Activated naive CD8-positive, alpha-beta T cell treated with anti-CD3 and anti-CD28 coated beads, Interleukin-2, amount 10 ng/mL, durations not matched to agents 7 days and 5 days (primary cell): ENCODE results near the gene STOML2. TPM values are rescaled to one million over a fixed set of nuclear protein-coding genes. Genes with fewer than 3 reads are reported as not detected.
A peak's percentile ranks its signal among the peaks of the same experiment; 100 is the strongest.

Source experiments
- ATAC-seq: fragments of 150-1000 bp; cut with Tn5 transposase; one replicate; pipeline ENCODE4 v1.10.0; 2021; ENCODE audit warnings: low read depth, moderate library complexity
- POLR2A ChIA-PET: fragments of 350-600 bp; sonication (Branson Sonifier 250); formaldehyde crosslinking; loops from one replicate; lab custom pipeline; 2021; ENCODE audit warnings: antibody characterized with exemption; lab: Charles Lee
- DNase-seq: peaks from one replicate; pipeline ENCODE4 v3.0.0; 2021
- H3K27ac Mint-ChIP-seq: one replicate; pipeline ENCODE4 v1.8.0; 2022; ENCODE audit warnings: mild to moderate bottlenecking, mixed read lengths
- H3K27me3 Mint-ChIP-seq: one replicate; pipeline ENCODE4 v1.8.0; 2022; ENCODE audit warnings: mild to moderate bottlenecking, moderate library complexity, mixed read lengths
- H3K36me3 Mint-ChIP-seq: one replicate; pipeline ENCODE4 v1.8.0; 2021; ENCODE audit warnings: mild to moderate bottlenecking, mixed read lengths
- H3K4me1 Mint-ChIP-seq: one replicate; pipeline ENCODE4 v1.8.0; 2021; ENCODE audit warnings: mixed read lengths
- H3K4me3 Mint-ChIP-seq: one replicate; pipeline ENCODE4 v1.8.0; 2022; ENCODE audit warnings: mild to moderate bottlenecking, moderate library complexity, mixed read lengths
- H3K9me3 Mint-ChIP-seq: one replicate; pipeline ENCODE4 v1.8.0; 2021; ENCODE audit warnings: mixed read lengths
- total RNA-seq, 2 experiments: library from RNA; stranded (reverse); gene quantifications; one replicate each; pipeline ENCODE4 v1.2.3, GENCODE V29; 2021

The STOML2 gene
- total RNA-seq, 2 experiments from 2014 or later: 90.3 to 91.9 TPM

DNA sequence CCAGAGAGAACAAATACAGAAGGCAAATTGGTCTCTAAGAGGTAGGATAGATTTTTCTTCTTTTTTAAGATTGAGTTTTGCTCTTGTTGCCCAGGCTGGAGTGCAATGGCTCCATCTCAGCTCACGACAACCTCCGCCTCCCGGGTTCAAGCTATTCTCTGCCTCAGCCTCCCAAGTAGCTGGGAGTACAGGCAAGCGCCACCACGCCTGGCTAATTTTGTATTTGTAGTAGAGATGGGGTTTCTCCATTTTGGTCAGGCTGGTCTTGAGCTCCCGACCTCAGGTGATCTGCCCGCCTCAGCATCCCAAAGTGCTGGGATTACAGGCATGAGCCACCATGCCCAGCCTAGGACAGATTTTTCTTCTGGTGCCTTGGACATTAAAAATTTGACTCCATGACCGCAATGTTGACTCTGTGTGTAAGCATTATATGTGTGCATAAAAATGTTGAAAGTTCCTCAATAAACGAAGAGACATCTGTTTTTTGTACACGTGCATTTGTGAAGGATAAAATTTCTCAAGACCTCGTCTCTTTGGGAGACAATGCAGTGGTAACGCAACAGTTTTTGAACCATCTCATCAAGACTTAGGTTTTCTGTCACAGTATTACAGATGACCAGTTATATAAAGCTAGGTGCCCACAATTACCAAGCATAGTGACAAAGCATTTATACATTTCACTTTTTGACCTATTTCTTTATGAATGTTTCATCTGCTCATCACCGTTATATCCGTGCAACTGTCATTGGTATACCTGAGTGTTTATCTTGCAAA is 47.9 kb downstream of the STOML2 start:
- Mint-ChIP-seq H3K36me3 (peaks cover 37% of the 10 kb centered on the region), H3K27me3 (no peaks in the 10 kb centered on the region), H3K27ac (no peak overlapping the region), H3K4me3 (no peak overlapping the region), H3K4me1 (peaks cover 4% of the 10 kb centered on the region), H3K9me3 (no peaks in the 10 kb centered on the region)
- no peak for DNase-seq
- POLR2A ChIA-PET: no interaction called here
- no peak for ATAC-seq

DNA sequence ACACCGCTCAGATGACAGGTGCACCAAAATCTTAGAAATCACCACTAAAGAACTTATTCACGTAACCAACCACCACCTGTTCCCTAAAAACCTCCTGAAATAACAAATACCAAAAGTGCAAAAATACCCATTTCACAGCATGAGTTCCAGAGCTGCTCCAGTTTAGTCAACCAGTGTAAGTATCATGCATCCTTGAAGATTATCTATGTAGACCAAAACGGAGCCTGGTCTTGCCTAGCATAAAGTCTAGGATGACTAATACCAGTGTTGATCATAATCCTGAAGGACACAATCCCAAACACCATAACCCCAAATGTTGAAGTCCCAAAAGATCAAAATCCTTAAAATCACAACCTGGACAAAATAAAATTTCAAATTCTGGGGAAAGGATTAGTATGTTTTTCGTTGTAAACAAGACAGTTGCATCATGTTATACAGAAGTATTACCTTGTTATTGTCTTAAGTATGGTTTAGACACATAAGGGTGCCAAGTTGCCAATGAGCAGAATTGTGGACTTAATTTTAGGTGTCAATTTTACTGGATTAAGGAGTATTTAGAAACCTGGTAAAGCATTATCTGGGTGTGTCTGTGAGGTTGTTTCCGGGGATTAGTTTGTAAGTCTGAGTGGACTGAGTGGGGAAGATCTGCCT is 48.6 kb downstream of the STOML2 start:
- Mint-ChIP-seq H3K4me3 (no peak overlapping the region), H3K27ac (no peak overlapping the region), H3K9me3 (no peaks in the 10 kb centered on the region), H3K36me3 (peaks cover 32% of the 10 kb centered on the region), H3K4me1 (peaks cover 4% of the 10 kb centered on the region), H3K27me3 (no peaks in the 10 kb centered on the region)
- POLR2A ChIA-PET: no interaction called here
- ATAC-seq: no peak
- no peak for DNase-seq

DNA sequence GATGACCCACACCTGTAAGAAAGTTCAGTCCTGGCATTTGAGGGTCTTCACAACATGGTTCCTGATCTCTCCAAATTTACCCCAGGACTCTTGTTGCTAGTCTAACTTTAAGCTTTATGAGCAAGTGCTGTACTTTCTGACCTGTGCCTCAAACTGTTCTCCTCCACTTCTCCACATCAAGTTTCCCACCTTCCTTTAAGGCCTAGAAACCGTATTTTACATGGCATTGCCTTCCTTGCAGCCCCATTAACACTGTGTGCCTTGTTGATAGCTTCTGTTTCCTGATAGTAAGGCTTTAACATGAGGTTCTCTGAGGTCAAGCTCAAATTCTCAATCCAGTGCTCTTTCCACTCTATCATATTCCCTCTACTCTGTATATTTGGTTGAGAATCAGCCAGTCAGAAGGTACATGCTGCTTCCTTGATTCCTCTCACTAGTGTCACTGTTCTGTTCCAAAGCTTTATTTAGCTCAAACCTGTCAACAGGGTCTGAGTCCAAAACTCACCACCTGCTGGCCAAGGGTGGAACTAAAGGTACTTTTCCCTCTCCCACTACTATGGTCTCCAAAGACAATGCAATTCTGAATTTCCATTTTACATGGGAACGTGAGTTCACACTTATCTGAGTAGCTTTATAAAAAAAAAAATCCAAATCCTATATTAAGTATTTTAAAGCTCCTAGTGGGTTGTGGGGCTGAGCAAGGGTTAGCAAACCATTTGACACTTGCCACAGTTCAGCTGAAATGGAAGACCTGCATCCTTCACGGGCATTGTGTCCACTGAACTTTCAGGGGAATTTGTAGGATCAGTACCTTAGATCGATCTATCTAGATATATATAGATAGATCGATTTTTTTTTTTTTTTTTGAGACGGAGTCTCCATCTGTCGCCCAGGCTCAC is 51.6 kb downstream of the STOML2 start:
- peak overlapping the region; percentile 11 for H3K27ac Mint-ChIP-seq
- H3K4me1 Mint-ChIP-seq: peaks cover 4% of the 10 kb centered on the region
- POLR2A ChIA-PET: interaction anchor here (0.5 to 2.0 kb wide), 6 partner anchors 9 to 763 kb away, joined by 3 to 7 read pairs (median 4); partner anchors contain the start of genes HINT2 and VCP
- H3K36me3 Mint-ChIP-seq: peaks cover 16% of the 10 kb centered on the region
- DNase-seq: no peak
- H3K27me3 Mint-ChIP-seq: no peaks in the 10 kb centered on the region
- ATAC-seq: peak; percentile 80
- no peaks in the 10 kb centered on the region for H3K9me3 Mint-ChIP-seq
- H3K4me3 Mint-ChIP-seq: no peak overlapping the region

Other genes starting within 250 kb of the STOML2 start
- gene PHF24, start 144.8 kb downstream of the STOML2 start, total RNA-seq: not detected
- gene DNAJB5, start 113.4 kb downstream of the STOML2 start, total RNA-seq: 1 to 10 TPM; 3.3 to 5.0 TPM
- 100 to 1,000 TPM; 183 to 189 TPM for gene VCP, start 30.5 kb downstream of the STOML2 start, total RNA-seq
- gene FANCG, start 23.2 kb downstream of the STOML2 start, total RNA-seq: 100 to 1,000 TPM; 103 to 109 TPM
- gene PIGO, start 6.5 kb downstream of the STOML2 start, total RNA-seq: 10 to 100 TPM; 30.8 to 31.4 TPM
- 10 to 100 TPM; 12.0 to 16.6 TPM for gene ATOSB, start 12.7 kb upstream of the STOML2 start, total RNA-seq
- 1 to 10 TPM in 1 of 2 experiments, under 1 TPM in 1; 0.64 to 1.1 TPM for gene UNC13B, start 58.9 kb upstream of the STOML2 start, total RNA-seq